ENCODE results near the gene EPHA2. TPM values are rescaled to one million over a fixed set of nuclear protein-coding genes. Genes with fewer than 3 reads are reported as not detected.

The EPHA2 gene
- total RNA-seq, 2 experiments from 2014 or later = 0.15 TPM; not detected in 1

DNA sequence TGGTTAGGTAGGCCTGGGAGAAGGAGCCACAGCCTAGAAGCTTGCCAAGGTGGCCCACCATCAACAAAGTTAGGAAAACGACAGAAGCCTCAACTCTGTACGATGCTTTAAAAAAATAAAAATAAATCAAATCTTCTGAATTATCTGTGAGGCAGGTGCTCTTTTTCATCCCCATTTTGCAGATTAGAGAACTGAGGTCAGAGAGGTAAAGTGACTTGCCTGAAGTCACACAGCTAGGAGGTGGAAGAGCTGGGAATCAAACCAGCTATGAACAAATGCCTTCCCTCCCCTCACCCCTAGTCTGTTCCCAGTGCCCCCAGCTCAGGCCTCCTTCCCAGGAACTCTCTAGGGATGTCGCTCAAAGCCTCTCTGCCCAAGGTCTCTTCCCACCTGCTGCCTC is 30.4 kb downstream of the EPHA2 start:
- H3K4me1 ChIP-seq (ENCODE audit: insufficient read depth, low read length, poor library complexity, severe bottlenecking) = no peaks in the 10 kb centered on the region
- ChIA-PET POLR2A (interaction anchor here (0.5 to 0.6 kb wide), 2 partner anchors 194 to 227 kb away, joined by 3 read pairs; no protein-coding TSS in a partner anchor), CTCF (ENCODE audit: unreplicated experiment) (no interaction called here)
- H3K36me3 ChIP-seq (ENCODE audit: insufficient read depth, low read length) = no peaks in the 10 kb centered on the region
- H3K4me3 ChIP-seq (ENCODE audit: low read depth, low read length, poor library complexity, severe bottlenecking) = no peak overlapping the region
- no peak overlapping the region for H3K27ac ChIP-seq (ENCODE audit: low read depth, low read length, poor library complexity, severe bottlenecking)
- no peaks in the 10 kb centered on the region for H4K20me1 ChIP-seq (ENCODE audit: insufficient read depth, low read length)
- no peak for DNase-seq (ENCODE audit: low spot score)
- BruUV-seq (replicated peaks) = no TSS peak
- H3K79me2 ChIP-seq (ENCODE audit: insufficient read depth, low read depth, low read length) = no peaks in the 10 kb centered on the region
- no peak overlapping the region for H3K4me2 ChIP-seq (ENCODE audit: low read length)
- no peaks in the 10 kb centered on the region for H3K9me3 ChIP-seq (ENCODE audit: low read length)
- intact Hi-C loops (cut with micrococcal nuclease; ENCODE audit: unreplicated experiment) = no loop called here
- no peak for TF ChIP-seq EZH2phosphoT487 (IDR thresholded peaks at IDR 0.05; ENCODE audit: borderline replicate concordance, low read depth, low read length)
- TF ChIP-seq CTCF (conservative IDR thresholded peaks at IDR 0.05; ENCODE audit: low read length) = no peak
- no peaks in the 10 kb centered on the region for H3K9me2 ChIP-seq (ENCODE audit: insufficient read depth, low read length)
- no peak overlapping the region for H2AFZ ChIP-seq (ENCODE audit: low read length)

GRCh38 chr1:16125088-16125470 is 30.8 kb downstream of the EPHA2 start:
- Histone ChIP-seq H4K20me1 (ENCODE audit: insufficient read depth, low read length) (no peaks in the 10 kb centered on the region), H3K79me2 (ENCODE audit: insufficient read depth, low read depth, low read length) (no peaks in the 10 kb centered on the region), H2AFZ (ENCODE audit: low read length) (no peak overlapping the region), H3K9me3 (ENCODE audit: low read length) (no peaks in the 10 kb centered on the region), H3K4me1 (ENCODE audit: insufficient read depth, low read length, poor library complexity, severe bottlenecking) (no peaks in the 10 kb centered on the region), H3K9me2 (ENCODE audit: insufficient read depth, low read length) (no peaks in the 10 kb centered on the region), H3K4me2 (ENCODE audit: low read length) (no peak overlapping the region), H3K4me3 (ENCODE audit: low read depth, low read length, poor library complexity, severe bottlenecking) (no peak overlapping the region), H3K27ac (ENCODE audit: low read depth, low read length, poor library complexity, severe bottlenecking) (no peak overlapping the region), H3K36me3 (ENCODE audit: insufficient read depth, low read length) (no peaks in the 10 kb centered on the region)
- no TSS peak for BruUV-seq (replicated peaks)
- no peak for TF ChIP-seq EZH2phosphoT487 (IDR thresholded peaks at IDR 0.05; ENCODE audit: borderline replicate concordance, low read depth, low read length)
- no peak for TF ChIP-seq CTCF (conservative IDR thresholded peaks at IDR 0.05; ENCODE audit: low read length)
- ChIA-PET POLR2A (no interaction called here), CTCF (ENCODE audit: unreplicated experiment) (no interaction called here)
- intact Hi-C loops (cut with micrococcal nuclease; ENCODE audit: unreplicated experiment) = no loop called here
- DNase-seq (ENCODE audit: low spot score) = no peak

DNA sequence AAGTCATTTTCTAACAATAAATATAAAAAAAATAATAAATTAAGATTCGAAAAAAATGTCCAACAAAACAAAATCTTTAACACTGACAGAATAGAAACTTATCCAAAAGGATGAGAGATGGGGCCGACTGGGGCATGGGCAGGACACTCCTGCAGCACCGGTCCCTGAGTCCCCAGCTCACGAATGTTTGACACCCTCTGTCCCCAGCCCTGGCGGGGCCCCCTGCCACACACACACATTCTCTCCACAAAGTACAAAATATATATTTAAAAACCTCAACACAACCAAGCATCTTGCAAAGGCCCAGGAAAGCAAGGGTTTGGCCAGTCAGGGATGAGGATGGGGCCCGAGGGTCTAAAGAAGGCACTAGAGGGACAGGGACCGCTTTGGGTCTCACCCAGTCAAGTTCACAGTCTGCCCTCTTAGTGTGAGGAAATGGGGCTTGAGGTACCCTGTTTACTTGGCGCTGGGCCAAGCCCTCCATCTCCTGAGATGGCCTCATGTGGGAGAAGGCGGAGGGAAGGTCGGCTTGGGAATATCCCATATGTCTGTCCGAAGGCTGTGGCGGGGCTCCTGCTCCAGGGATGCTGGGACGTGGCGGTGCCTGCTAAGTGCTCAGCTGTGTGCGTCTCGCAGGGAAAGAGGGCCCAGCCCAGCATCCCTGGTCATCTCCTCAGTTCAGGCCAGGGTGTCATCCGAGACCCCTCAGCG is 31.3 kb downstream of the EPHA2 start:
- H3K36me3 ChIP-seq (ENCODE audit: insufficient read depth, low read length) = no peaks in the 10 kb centered on the region
- DNase-seq (ENCODE audit: low spot score) = no peak
- ChIA-PET POLR2A (no interaction called here), CTCF (ENCODE audit: unreplicated experiment) (no interaction called here)
- no peak overlapping the region for H3K4me3 ChIP-seq (ENCODE audit: low read depth, low read length, poor library complexity, severe bottlenecking)
- no peaks in the 10 kb centered on the region for H3K9me2 ChIP-seq (ENCODE audit: insufficient read depth, low read length)
- intact Hi-C loops (cut with micrococcal nuclease; ENCODE audit: unreplicated experiment) = no loop called here
- no peak overlapping the region for H2AFZ ChIP-seq (ENCODE audit: low read length)
- no TSS peak for BruUV-seq (replicated peaks)
- no peaks in the 10 kb centered on the region for H3K79me2 ChIP-seq (ENCODE audit: insufficient read depth, low read depth, low read length)
- no peak overlapping the region for H3K4me2 ChIP-seq (ENCODE audit: low read length)
- no peaks in the 10 kb centered on the region for H3K9me3 ChIP-seq (ENCODE audit: low read length)
- H3K4me1 ChIP-seq (ENCODE audit: insufficient read depth, low read length, poor library complexity, severe bottlenecking) = no peaks in the 10 kb centered on the region
- no peak for TF ChIP-seq CTCF (conservative IDR thresholded peaks at IDR 0.05; ENCODE audit: low read length)
- no peak for TF ChIP-seq EZH2phosphoT487 (IDR thresholded peaks at IDR 0.05; ENCODE audit: borderline replicate concordance, low read depth, low read length)
- no peaks in the 10 kb centered on the region for H4K20me1 ChIP-seq (ENCODE audit: insufficient read depth, low read length)
- H3K27ac ChIP-seq (ENCODE audit: low read depth, low read length, poor library complexity, severe bottlenecking) = no peak overlapping the region

Data from OCI-LY7 (cell line).